ENCODE data around the gene LYRM1.

DNA sequence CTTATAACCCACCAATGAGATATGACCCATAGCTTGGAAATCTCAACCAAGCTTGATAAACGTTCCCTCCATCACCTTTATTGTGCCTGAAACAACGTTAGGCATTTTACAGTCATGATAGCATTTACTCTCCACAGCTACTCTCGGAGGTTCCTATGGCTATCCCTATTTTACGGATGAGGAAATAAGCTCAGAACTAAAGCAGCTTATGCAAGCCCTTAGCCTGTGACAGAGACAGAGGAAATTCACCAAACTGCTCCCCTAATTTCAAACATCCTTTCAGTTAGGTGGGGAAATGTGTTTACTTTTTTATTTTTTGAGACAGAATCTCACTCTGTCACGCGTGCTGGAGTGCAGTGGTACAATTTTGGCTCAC is 19.1 kb upstream of the LYRM1 start:
- TF ChIP-seq, protein P1, sequence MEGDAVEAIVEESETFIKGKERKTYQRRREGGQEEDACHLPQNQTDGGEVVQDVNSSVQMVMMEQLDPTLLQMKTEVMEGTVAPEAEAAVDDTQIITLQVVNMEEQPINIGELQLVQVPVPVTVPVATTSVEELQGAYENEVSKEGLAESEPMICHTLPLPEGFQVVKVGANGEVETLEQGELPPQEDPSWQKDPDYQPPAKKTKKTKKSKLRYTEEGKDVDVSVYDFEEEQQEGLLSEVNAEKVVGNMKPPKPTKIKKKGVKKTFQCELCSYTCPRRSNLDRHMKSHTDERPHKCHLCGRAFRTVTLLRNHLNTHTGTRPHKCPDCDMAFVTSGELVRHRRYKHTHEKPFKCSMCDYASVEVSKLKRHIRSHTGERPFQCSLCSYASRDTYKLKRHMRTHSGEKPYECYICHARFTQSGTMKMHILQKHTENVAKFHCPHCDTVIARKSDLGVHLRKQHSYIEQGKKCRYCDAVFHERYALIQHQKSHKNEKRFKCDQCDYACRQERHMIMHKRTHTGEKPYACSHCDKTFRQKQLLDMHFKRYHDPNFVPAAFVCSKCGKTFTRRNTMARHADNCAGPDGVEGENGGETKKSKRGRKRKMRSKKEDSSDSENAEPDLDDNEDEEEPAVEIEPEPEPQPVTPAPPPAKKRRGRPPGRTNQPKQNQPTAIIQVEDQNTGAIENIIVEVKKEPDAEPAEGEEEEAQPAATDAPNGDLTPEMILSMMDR (IDR thresholded peaks at IDR 0.05): no peak
- TF ChIP-seq POLR2A (IDR thresholded peaks at IDR 0.05): no peak

Measured in breast epithelium (tissue), 3 donors.